GM18907 (cell line): ENCODE data around the gene ATIC.

ENCODE experiments used
- ATAC-seq: cut with Tn5 transposase; IDR thresholded peaks from one replicate; pipeline ENCODE4 v1.9.1; 2021; ENCODE audit warnings: mild to moderate bottlenecking, moderate library complexity; ENCODE audit not compliant: unreplicated experiment

Gene ATIC

GRCh38 chr2:215396595-215397313 lies 84.9 kb downstream of the ATIC start:
- ATAC-seq: no peak

DNA sequence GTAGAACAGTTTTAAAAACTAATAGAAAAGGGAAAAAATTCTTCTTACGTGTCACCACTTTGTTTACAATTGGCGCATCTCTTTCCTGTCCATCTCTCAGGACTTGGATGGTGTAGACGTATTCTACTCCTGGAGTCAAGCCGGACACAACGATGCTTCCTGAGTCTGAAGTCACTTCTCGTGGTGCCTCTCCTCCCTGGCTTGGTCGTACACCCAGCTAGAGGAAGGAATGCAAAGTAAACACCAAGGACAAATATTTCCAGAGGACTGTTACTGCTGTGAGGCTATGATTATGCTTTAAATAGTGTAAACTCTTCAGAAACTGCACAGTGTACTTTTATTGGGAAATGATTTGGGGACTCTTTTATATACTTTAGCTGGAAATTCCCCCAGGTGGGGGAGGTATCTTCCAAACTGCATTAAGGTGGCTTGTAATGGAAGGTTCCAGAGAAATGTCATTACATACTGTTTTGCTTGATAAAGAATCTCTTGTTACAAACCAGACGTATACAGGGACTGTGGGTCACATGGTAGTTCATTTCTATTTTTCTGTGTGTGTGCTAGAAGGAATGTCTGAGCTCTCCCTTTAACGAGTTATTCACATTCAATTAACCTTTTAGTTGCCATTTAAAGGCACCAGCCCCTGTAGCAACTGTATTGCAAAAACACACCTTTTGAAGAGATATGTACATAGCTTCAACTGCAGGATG lies 85.9 kb downstream of the ATIC start:
- no peak for ATAC-seq

- ATAC-seq: no peak
Observed at GRCh38 chr2:215399067-215399716, 87.3 kb downstream of the ATIC start.
